ENCODE results near the gene LAMA2.

DNA sequence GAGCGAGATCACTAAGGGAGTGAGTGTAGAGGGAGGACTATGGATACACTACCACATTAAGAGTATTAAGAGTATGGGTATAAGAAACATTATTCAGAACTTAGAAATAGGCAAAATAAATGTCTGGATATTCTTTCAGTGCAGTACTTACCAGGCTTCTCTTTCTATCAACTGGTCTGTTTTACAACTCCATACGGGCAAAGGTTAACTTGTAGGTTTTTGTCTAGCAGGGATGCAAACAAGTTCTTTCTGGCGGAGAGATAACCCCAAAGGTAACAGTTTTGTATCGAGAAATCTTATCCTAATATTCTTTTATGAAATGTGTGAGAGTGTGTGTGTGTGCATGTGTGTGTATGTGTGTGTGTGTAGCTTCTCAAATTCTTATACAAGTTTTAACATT lies 640.9 kb downstream of the LAMA2 start:
- no peak for TF ChIP-seq POLR2A (IDR thresholded peaks at IDR 0.05)
- TF ChIP-seq, protein P1, sequence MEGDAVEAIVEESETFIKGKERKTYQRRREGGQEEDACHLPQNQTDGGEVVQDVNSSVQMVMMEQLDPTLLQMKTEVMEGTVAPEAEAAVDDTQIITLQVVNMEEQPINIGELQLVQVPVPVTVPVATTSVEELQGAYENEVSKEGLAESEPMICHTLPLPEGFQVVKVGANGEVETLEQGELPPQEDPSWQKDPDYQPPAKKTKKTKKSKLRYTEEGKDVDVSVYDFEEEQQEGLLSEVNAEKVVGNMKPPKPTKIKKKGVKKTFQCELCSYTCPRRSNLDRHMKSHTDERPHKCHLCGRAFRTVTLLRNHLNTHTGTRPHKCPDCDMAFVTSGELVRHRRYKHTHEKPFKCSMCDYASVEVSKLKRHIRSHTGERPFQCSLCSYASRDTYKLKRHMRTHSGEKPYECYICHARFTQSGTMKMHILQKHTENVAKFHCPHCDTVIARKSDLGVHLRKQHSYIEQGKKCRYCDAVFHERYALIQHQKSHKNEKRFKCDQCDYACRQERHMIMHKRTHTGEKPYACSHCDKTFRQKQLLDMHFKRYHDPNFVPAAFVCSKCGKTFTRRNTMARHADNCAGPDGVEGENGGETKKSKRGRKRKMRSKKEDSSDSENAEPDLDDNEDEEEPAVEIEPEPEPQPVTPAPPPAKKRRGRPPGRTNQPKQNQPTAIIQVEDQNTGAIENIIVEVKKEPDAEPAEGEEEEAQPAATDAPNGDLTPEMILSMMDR (IDR thresholded peaks at IDR 0.05), result no peak

Data from right lobe of liver (tissue), 4 donors.